ENCODE data around the gene VTI1A. TPM values are rescaled to one million over a fixed set of nuclear protein-coding genes. Genes with fewer than 3 reads are reported as not detected.

VTI1A gene
- total and polyA plus RNA-seq, 9 of the 15 experiments (the other 6 are each of a cell fraction or from before 2014, with no cell fraction given) = 9.3 to 21.4 (median 16.0) TPM

DNA sequence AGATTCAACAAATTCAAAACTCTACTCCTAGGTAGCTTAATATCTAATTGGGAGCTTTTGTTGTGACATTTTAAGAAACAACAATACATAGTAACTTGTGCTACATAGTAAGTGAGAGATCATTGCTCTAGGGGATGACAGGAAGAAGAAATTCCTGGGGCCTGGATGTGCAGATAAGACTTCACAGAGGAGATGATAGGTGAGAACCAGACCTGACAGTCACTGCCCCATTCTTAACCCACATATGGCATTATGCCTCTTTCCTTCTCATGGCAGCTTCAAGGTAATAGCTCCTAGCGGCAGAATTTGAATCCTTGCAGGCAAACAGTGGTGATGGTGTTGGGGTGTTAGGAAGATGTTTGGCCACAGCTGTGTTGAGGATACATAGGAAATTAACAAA is 233.6 kb downstream of the VTI1A start:
- ChIA-PET CTCF (ENCODE audit: low intra/inter-chr PET ratio) (no interaction called here), POLR2A (interaction anchor here (0.7 to 1.0 kb wide), 3 partner anchors 30 to 111 kb away, joined by 3 to 5 read pairs (median 3); no protein-coding TSS in a partner anchor)
- ATAC-seq = no peak
- Histone ChIP-seq H3K79me2 (ENCODE audit: control insufficient read depth, insufficient read depth, low read length) (no peaks in the 10 kb centered on the region), H3K27me3 (ENCODE audit: control insufficient read depth in 2 of 2, insufficient read depth in 2 of 2, low read length in 2 of 2) (no peaks in the 10 kb centered on the region), H3K4me3 (no peak overlapping the region), H3K9me3 (replicated peaks; ENCODE audit: control insufficient read depth, insufficient read depth, low read depth, low read length) (no peaks in the 10 kb centered on the region), H3K9ac (ENCODE audit: insufficient read depth in 1 of 2, low read depth in 2 of 2, low read length in 2 of 2) (no peak overlapping the region), H3K9me1 (ENCODE audit: control insufficient read depth, insufficient read depth, low read length) (no peaks in the 10 kb centered on the region), H3K4me2 (ENCODE audit: insufficient read depth, low read length) (no peak overlapping the region), H3K27ac (ENCODE audit: extremely low read depth, low read depth, low read length) (no peak overlapping the region), H2AFZ (ENCODE audit: low read depth, low read length) (no peak overlapping the region), H4K20me1 (replicated peaks; ENCODE audit: control insufficient read depth, insufficient read depth, low read length) (no peaks in the 10 kb centered on the region), H3K36me3 (ENCODE audit: control insufficient read depth, insufficient read depth, low read length) (no peaks in the 10 kb centered on the region), H3K4me1 (replicated peaks in 1 of 2; ENCODE audit: control insufficient read depth in 2 of 2, insufficient read depth in 2 of 2, low read length in 2 of 2) (peaks cover 0 to 19% of the 10 kb centered on the region in 2 experiments; a peak in 3 of 5 replicates)
- TF ChIP-seq RFX1 (IDR thresholded peaks at IDR 0.05) (no peak), RUNX1 (IDR thresholded peaks at IDR 0.05; ENCODE audit: low read depth) (no peak), MED1 (CRISPR knock-in tag; IDR thresholded peaks at IDR 0.05; ENCODE audit: borderline replicate concordance) (no peak), ARID1B (IDR thresholded peaks at IDR 0.05) (peak; percentile 19; the same call in 1 of the 2 replicates), TEAD4 (IDR thresholded peaks at IDR 0.05; ENCODE audit: low read length) (0 out of 2 replicates have a peak, but pooled peaks have one; percentile 19), TEAD4 (CRISPR knock-in tag; IDR thresholded peaks at IDR 0.05; ENCODE audit: borderline replicate concordance) (no peak), SNIP1 (IDR thresholded peaks at IDR 0.05; ENCODE audit: low read depth) (no peak), NFRKB (IDR thresholded peaks at IDR 0.05; ENCODE audit: low read depth) (no peak), E2F3 (CRISPR knock-in tag; IDR thresholded peaks at IDR 0.05) (no peak), ZNF76 (CRISPR knock-in tag; IDR thresholded peaks at IDR 0.05; ENCODE audit: borderline replicate concordance) (no peak), MEIS2 (IDR thresholded peaks at IDR 0.05; ENCODE audit: partially characterized antibody) (peak; percentile 13), ZNF3 (CRISPR knock-in tag; IDR thresholded peaks at IDR 0.05) (no peak), MEF2A (IDR thresholded peaks at IDR 0.05; ENCODE audit: control insufficient read depth, low read depth, low read length) (no peak), TCF3 (CRISPR knock-in tag; IDR thresholded peaks at IDR 0.05) (peak; percentile 41; the same call in 1 of the 2 replicates), MXI1 (IDR thresholded peaks at IDR 0.05; ENCODE audit: low read depth, low read length) (no peak), POU5F1 (IDR thresholded peaks at IDR 0.05; ENCODE audit: borderline replicate concordance, low read depth, low read length, partially characterized antibody) (no peak)
- TF ChIP-seq, protein P1, sequence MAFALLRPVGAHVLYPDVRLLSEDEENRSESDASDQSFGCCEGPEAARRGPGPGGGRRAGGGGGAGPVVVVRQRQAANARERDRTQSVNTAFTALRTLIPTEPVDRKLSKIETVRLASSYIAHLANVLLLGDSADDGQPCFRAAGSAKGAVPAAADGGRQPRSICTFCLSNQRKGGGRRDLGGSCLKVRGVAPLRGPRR (CRISPR knock-in tag; IDR thresholded peaks at IDR 0.05) = no peak
- TF ChIP-seq, protein P2, sequence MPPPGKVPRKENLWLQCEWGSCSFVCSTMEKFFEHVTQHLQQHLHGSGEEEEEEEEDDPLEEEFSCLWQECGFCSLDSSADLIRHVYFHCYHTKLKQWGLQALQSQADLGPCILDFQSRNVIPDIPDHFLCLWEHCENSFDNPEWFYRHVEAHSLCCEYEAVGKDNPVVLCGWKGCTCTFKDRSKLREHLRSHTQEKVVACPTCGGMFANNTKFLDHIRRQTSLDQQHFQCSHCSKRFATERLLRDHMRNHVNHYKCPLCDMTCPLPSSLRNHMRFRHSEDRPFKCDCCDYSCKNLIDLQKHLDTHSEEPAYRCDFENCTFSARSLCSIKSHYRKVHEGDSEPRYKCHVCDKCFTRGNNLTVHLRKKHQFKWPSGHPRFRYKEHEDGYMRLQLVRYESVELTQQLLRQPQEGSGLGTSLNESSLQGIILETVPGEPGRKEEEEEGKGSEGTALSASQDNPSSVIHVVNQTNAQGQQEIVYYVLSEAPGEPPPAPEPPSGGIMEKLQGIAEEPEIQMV (tag; conservative IDR thresholded peaks at IDR 0.05; ENCODE audit: low read depth) = no peak
- FAIRE-seq = no peak
- in situ Hi-C loops (cut with MboI) (no loop called here), intact Hi-C loops (cut with micrococcal nuclease) (no loop called here)
- no TSS peak for BruUV-seq (replicated peaks)
- 50% methylated on average over 1 of the region's 1 CpG for WGBS (ENCODE audit: insufficient coverage, low coverage, missing lambda C conversion rate)
- peak in 2 of 4 experiments; percentile 6 to 8 for DNase-seq (ENCODE audit: extremely low read depth in 1 of 4, low spot score in 3 of 4)

Data from K562 (cell line).